TTC549 (cell line): ENCODE results near the gene MCTP1.
"Not testable (repeated sequence)": the region's sequence is repeated elsewhere in the genome, so short reads cannot be mapped to it uniquely, and the experiment has no call there.

Experiments
- FAIRE-seq: peaks from 2 replicates; lab custom pipeline; 2012; peaks lifted over from hg19 to GRCh38; lab: Jason Lieb, UNC

Gene MCTP1

GRCh38 chr5:94869921-94870320 lies 415.0 kb downstream of the MCTP1 start:
- FAIRE-seq: no peak

DNA sequence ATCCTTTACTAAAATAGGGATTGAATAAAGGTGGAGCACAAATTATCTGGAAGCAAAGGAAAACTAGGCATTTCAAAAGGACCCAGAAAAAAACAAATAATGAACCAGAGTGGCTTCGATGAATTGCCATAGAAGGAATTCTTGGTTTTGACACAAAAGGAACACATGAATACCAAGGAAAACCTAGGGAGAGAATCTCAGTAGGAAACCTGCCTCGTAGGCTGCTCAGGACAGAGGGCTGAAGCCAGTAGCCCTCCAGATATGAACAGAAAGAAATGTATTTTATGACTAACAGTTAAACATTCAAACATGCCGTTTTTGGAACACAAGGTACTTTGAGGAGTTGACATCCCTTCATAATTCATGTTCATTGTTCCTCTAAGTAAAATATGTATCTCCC lies 420.9 kb downstream of the MCTP1 start:
- no peak for FAIRE-seq

- no peak for FAIRE-seq
Observed at GRCh38 chr5:94857111-94857510, 427.8 kb downstream of the MCTP1 start.

- FAIRE-seq: no peak
Observed at GRCh38 chr5:94856257-94856800, 428.6 kb downstream of the MCTP1 start.

DNA sequence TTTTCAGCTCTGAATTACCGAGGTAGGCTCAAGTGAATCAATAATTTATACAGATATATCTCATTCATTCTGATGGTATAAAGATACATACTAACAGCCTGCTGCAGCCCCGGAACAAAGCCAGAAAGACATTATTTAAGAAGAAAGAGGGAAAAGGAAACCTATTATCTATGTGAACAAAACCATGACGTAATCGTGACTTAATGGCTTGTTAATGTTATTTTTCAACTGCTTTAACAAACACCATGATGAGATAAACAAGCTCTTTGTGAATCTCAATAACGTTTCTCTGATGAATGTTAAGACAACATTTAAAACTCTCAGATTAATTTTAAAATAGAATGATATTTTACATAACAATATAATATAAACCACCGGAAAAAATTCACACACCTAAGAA lies 429.4 kb downstream of the MCTP1 start:
- FAIRE-seq: no peak

GRCh38 chr5:94853120-94853519 lies 431.8 kb downstream of the MCTP1 start:
- FAIRE-seq: no peak

- no peak for FAIRE-seq
Observed at GRCh38 chr5:94850960-94851359, 433.9 kb downstream of the MCTP1 start.

GRCh38 chr5:94849821-94850736 lies 434.8 kb downstream of the MCTP1 start:
- peak; percentile 97 for FAIRE-seq

DNA sequence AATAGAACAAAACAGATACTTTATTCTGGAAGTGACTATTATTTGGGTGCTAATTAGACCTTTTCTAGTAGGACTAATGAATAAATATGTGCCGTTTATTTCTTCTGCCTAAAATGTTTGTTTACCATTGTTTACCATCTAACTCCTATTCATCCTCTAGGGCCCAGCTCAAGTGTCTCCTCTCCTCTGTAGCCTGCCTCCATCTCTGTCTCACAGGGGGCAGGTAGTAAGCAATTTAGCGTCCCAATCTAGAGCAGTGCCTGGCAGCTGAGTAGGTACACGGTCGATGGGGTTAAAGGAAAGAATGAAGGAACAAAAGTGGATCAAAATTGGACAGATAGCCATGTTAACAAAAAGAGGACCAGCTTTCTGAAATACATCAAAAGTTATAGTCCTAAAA lies 435.6 kb downstream of the MCTP1 start:
- no peak for FAIRE-seq

GRCh38 chr5:94847726-94848125 lies 437.2 kb downstream of the MCTP1 start:
- FAIRE-seq: no peak

DNA sequence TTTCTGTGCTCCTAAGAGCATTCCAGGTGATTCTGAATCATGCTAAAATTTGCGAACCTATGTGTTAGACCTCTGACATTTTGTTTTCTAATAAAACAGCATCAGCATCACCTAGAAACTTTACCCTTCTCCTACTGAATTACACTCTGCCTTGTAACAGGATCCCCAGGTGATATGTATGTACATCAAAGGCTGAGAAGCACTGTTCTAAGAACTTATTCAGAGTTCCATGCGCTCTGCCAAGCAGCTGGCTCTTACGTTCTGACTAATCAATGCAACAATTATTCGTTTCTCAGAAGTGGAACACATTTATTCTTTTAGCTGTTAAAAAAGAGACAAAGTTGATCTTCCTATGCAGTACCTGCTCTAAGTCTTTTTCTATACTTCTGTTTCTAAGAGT lies 437.9 kb downstream of the MCTP1 start:
- no peak for FAIRE-seq

- not testable (repeated sequence) for FAIRE-seq
Observed at GRCh38 chr5:94845696-94846095, 439.2 kb downstream of the MCTP1 start.

- no peak for FAIRE-seq
Observed at GRCh38 chr5:94841598-94842322, 443.1 kb downstream of the MCTP1 start.

- no peak for FAIRE-seq
Observed at GRCh38 chr5:94833851-94834250, 451.0 kb downstream of the MCTP1 start.

GRCh38 chr5:94832685-94833084 lies 452.2 kb downstream of the MCTP1 start:
- FAIRE-seq: no peak

DNA sequence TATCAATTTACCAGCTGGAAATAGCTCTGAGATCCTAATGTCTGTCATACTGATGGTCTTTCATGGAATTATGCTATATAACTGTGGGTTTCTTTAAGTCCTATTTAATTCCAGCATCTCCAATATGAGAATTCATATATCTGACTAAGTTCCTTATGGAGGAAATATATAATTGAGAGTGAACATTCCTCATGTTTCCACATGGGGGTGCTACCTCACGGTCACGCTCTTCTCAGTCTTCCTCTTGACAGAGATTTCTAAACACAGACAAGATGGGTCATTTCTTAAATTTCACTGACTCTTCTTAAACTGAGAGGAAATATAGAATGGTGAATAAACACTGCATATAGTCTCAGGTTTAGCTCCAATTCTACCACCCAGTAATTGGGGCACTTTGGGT lies 454.4 kb downstream of the MCTP1 start:
- peak; percentile 68 for FAIRE-seq

DNA sequence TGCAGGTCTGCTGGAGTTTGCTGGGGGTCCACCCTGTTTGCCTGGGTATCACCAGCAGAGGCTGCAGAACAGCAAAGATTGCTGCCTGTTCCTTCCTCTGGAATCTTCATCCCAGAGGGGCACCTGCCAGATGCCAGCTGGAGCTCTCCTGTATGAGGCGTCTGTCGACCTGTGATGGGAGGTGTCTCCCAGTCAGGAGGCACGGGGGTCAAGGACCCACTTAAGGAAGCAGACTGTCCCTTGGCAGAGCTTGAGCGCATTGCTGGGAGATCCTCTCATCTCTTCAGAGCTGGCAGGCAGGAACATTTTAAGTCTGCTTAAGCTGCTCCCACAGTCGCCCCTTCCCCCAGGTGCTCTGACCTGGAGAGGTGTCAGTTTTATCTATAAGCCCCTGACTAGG lies 456.7 kb downstream of the MCTP1 start:
- FAIRE-seq: not testable (repeated sequence)

GRCh38 chr5:94820488-94820887 lies 464.4 kb downstream of the MCTP1 start:
- no peak for FAIRE-seq

DNA sequence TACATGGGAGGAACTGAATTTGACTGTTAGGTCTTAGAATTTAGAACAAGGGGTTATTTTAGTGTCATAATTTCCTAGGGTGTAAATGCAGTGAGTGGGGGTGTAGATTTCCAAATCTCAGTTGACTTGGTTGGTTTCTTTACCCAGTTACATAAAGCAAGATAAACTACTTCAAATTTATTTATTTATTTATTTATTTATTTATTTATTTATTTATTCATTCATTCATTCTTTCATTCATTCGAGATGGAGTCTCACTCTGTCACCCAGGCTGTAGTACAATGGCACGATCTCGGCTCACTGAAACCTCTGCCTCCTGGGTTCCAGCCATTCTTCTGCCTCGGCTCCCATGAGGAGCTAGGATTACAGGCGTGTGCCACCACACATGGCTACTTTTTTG lies 466.0 kb downstream of the MCTP1 start:
- FAIRE-seq: no peak

- FAIRE-seq: no peak
Observed at GRCh38 chr5:94815313-94816039, 469.4 kb downstream of the MCTP1 start.

DNA sequence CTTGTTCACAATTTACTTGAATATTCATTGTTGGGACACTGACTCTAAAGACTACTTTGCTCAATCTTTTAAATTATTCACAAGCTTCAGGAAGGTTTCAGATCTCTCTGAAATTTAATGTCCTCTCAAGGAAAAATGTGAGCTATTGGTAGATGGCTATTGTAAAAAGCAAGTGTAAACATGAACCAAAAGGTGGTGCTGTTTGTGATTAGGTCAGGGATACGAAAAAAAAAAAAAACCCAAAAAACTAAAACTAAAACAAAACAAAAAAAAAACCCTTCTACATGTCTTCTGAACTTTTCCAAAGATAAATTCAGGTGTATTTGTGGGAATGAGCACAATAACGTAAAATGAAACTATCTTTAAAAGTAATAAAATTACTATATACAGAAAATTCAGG lies 472.7 kb downstream of the MCTP1 start:
- no peak for FAIRE-seq

GRCh38 chr5:94811331-94811730 lies 473.6 kb downstream of the MCTP1 start:
- FAIRE-seq: no peak

DNA sequence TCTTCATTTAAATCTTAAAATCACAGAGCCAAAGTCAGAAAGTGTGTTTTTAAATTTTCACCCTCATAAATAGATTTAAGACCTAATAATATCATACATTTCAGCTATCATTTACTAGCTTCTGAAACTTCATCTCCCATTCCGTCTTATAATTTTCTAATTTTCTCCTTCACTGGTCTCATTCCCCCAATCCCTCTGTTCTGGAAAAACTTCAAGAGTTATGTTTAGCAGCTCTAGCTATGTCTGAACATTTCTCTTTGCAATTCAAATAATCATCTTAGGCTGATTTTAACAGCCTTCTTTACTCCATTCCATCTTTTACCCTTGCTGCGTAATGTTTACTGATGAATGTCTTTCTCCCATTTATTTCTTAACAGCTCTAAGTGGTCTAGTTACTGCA lies 474.0 kb downstream of the MCTP1 start:
- no peak for FAIRE-seq
